HG02642 (cell line): Measurements from ENCODE around the gene ELMOD1.

Experiments used
- ATAC-seq: cut with Tn5 transposase; IDR thresholded peaks from one replicate; pipeline ENCODE4 v1.9.1; 2021; ENCODE audit warnings: mild to moderate bottlenecking; ENCODE audit not compliant: unreplicated experiment, poor library complexity

Gene ELMOD1

GRCh38 chr11:107581147-107581546, 9.8 kb upstream of the ELMOD1 start:
- ATAC-seq: no peak

GRCh38 chr11:107583629-107584195, 7.2 kb upstream of the ELMOD1 start:
- no peak for ATAC-seq

- ATAC-seq: no peak
Measured at GRCh38 chr11:107587306-107587979, 3.5 kb upstream of the ELMOD1 start.

- ATAC-seq: peak; percentile 39
Measured at GRCh38 chr11:107591378-107592230, 657 bp downstream of the ELMOD1 start.

- ATAC-seq: no peak
Measured at GRCh38 chr11:107592231-107592590, 1.3 kb downstream of the ELMOD1 start.

GRCh38 chr11:107592813-107593212, 1.9 kb downstream of the ELMOD1 start:
- no peak for ATAC-seq

- no peak for ATAC-seq
Measured at GRCh38 chr11:107593951-107594350, 3.0 kb downstream of the ELMOD1 start.

- no peak for ATAC-seq
Measured at GRCh38 chr11:107594736-107595135, 3.8 kb downstream of the ELMOD1 start.

GRCh38 chr11:107598225-107599139, 7.5 kb downstream of the ELMOD1 start:
- peak; percentile 94 for ATAC-seq

GRCh38 chr11:107605061-107606006, 14.4 kb downstream of the ELMOD1 start:
- ATAC-seq: no peak

- ATAC-seq: no peak
Measured at GRCh38 chr11:107606141-107606540, 15.2 kb downstream of the ELMOD1 start.

- ATAC-seq: no peak
Measured at GRCh38 chr11:107608809-107609208, 17.9 kb downstream of the ELMOD1 start.

GRCh38 chr11:107609400-107610218, 18.7 kb downstream of the ELMOD1 start:
- no peak for ATAC-seq

GRCh38 chr11:107612445-107612844, 21.5 kb downstream of the ELMOD1 start:
- ATAC-seq: no peak

GRCh38 chr11:107619926-107620325, 29.0 kb downstream of the ELMOD1 start:
- ATAC-seq: no peak

- no peak for ATAC-seq
Measured at GRCh38 chr11:107621081-107621480, 30.1 kb downstream of the ELMOD1 start.

- ATAC-seq: no peak
Measured at GRCh38 chr11:107623183-107623582, 32.2 kb downstream of the ELMOD1 start.

- ATAC-seq: no peak
Measured at GRCh38 chr11:107624983-107625684, 34.2 kb downstream of the ELMOD1 start.
